GM20000 (cell line): ENCODE results near the gene VSIG10L2.

Experiments
- DNase-seq: peaks from one replicate; pipeline ENCODE4 v3.0.0; 2012; ENCODE audit warnings: low spot score
- TF ChIP-seq, protein P1 (sequence below): IDR thresholded peaks from 2 replicates; pipeline ENCODE4 v1.5.1; 2012; ENCODE audit warnings: mild to moderate bottlenecking, control low read depth; ENCODE audit errors: extremely low read depth, missing control alignments

VSIG10L2 gene

DNA sequence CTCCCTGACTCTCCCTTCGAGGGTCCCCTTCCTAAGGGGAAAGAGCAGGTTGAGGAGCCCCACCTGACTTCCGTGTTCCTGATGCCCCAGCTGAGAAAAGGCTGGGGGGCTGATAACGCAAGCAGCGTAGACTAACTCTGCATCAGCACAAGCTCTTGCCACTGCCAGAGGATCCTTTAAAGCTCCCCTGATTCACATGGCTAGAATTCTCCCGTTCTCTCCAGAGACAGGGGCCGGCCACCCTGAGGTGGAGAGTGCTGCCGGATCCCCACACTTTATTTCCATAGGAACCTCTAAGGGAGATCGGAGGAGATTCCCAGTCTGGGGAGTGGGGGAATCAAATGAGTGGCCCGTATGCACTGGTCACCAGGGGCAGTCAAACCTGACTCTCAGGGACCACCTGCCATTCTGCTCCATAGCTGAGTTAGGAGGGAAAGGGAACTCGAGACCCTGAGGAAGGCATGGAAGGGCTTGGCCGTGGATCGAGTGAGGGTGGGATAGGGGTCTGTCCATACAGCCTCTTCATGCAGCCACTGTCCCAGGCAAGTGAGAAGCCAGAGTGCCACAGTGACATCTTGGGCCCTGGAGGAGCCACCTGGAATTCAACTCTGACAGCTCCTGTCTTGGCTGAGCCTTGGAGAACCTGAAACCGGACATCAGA is 1.4 kb upstream of the VSIG10L2 start:
- TF ChIP-seq, protein P1, sequence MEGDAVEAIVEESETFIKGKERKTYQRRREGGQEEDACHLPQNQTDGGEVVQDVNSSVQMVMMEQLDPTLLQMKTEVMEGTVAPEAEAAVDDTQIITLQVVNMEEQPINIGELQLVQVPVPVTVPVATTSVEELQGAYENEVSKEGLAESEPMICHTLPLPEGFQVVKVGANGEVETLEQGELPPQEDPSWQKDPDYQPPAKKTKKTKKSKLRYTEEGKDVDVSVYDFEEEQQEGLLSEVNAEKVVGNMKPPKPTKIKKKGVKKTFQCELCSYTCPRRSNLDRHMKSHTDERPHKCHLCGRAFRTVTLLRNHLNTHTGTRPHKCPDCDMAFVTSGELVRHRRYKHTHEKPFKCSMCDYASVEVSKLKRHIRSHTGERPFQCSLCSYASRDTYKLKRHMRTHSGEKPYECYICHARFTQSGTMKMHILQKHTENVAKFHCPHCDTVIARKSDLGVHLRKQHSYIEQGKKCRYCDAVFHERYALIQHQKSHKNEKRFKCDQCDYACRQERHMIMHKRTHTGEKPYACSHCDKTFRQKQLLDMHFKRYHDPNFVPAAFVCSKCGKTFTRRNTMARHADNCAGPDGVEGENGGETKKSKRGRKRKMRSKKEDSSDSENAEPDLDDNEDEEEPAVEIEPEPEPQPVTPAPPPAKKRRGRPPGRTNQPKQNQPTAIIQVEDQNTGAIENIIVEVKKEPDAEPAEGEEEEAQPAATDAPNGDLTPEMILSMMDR: no peak
- DNase-seq: no peak

DNA sequence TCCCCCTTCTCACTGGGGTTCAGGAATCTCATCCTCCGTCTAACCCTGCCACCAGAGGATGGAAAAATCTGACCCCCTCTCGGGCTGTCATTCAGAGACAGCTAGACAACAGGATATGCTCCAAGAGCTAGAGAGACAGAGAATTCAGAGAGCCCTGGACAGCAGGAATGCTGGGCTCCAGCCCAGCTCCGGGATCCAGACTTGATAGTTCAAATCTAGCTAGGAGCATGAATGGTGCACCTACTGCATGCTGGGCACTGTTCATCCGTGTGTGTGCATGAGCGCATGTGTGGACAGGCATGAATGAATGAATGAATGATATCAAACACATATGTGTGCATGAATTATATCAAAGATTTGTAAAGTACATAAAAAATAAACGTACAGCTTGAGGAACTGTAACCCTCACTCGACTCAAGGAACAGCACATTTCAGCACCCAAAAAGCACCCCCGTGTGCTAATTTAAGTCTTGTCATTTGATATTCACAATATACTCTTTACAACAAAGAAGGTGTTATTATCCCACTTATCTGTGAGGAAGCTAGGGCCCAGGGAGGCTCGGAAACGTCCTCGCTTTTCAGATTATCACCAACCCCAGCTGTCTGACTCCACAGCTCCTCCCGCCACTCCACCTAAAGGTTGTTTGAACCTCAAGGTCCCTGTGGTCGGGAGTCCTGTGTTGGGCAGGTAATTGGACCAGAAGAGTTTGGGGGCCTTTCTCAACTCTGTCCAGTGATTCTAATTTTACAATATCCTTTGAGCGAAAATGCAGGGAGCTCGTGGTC is 640 bp upstream of the VSIG10L2 start:
- TF ChIP-seq, protein P1: no peak
- DNase-seq: no peak

DNA sequence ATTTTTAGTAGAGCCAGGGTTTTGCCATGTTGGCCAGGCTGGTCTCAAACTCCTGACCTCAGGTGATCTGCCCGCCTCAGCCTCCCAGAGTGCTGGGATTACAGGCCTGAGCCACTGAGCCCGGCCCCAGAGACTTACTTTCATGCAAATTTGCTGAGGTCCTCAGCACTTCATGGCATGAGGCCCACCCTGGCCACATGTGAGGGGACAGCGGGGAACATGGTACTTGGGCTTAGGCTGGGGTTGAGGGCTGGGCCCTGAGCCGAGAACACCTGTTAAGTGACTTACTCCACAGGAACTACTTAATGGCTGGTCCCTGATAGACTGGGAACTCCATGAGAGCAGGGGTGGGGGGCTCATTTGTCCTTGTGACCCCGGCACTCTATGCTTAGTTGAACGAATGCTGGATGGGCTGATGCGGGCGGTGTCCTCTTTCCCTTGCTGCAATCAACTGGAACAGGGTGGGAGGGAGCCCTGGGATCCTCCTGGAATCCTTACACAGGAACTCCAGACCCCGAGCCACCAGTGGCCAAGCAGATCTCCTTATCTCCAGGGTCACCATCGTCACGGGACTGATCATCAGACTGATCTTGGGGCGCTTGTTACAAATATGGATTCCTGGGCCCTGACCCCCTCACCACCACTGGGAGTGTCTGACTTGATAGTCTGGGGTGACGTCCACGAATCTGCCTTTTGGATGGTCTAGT is 1.0 kb downstream of the VSIG10L2 start:
- TF ChIP-seq, protein P1: no peak
- no peak for DNase-seq

DNA sequence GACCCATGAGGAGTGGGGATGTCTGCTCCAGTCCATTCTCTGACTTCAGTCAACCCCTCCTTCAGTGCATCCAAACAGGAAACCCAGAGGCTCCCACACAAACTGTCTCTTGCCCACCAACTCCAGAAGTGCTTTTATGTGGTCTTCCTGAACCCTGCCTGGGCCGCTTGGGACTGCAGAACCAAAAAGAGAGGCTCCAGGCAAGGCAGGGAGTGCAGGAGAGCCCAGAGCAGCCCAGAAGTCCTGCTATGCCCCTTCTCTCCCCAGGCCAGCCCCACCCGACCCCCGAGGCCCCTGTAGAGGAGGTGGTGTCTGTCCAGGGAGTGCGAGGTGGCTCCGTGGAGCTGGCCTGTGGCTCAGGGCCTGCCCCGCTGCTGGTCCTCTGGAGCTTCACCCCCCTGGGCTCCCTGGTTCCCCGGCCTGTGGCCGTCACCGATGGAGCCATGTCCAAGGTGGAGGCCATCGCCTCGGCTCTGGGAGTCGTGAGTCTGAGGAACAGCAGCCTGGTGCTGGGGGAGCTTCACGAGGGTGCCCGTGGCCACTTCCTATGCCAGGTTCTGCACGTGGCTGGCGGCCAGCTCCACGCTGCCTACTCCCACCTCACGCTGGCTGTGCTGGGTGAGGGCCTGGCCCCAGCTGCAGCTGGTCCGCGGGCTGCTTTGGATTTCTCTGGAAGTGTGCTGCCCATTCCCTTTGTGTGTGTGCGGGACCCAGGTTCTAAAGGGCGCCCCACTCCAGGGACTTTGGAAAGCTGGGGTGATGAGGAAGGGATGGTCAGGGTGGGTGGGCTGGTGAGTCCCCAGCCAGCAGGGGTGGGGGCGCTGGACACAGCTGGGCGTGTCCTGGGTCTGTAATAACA is 1.8 kb downstream of the VSIG10L2 start:
- DNase-seq: no peak
- TF ChIP-seq, protein P1: no peak

DNA sequence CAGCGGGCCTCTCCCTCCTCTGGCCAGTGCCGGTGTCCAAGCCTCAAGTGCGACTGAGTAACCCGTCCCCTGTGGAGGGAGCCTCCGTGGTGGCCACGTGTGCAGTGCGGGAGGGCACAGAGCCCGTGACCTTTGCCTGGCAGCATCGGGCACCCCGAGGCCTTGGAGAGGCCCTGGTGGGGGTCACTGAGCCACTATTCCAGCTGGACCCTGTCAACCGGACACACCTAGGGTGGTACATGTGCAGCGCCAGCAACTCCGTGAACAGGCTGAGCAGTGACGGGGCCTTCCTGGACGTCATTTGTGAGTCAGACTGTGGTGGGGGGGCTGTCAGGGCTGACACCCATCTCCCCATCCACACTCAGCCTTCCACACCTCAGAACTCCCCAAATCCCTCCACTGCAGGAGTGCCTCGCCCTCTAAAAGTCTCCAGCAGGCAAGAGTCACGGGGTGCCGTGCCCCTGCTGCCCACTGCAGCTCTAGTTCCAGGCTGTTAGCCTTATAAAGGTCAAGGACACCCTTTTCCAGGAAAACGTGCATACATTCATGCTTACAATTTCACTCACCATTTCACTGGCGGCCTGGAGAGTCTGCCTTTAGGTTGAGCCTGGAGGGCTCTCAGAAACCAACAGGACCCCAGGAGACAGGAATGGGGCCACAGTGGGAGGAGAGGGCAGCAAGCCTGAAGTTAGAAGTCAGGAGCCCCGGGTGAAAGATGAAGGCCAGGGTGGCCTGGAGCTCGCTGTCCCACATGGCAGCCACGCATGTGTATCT is 2.6 kb downstream of the VSIG10L2 start:
- TF ChIP-seq, protein P1: no peak
- DNase-seq: no peak

DNA sequence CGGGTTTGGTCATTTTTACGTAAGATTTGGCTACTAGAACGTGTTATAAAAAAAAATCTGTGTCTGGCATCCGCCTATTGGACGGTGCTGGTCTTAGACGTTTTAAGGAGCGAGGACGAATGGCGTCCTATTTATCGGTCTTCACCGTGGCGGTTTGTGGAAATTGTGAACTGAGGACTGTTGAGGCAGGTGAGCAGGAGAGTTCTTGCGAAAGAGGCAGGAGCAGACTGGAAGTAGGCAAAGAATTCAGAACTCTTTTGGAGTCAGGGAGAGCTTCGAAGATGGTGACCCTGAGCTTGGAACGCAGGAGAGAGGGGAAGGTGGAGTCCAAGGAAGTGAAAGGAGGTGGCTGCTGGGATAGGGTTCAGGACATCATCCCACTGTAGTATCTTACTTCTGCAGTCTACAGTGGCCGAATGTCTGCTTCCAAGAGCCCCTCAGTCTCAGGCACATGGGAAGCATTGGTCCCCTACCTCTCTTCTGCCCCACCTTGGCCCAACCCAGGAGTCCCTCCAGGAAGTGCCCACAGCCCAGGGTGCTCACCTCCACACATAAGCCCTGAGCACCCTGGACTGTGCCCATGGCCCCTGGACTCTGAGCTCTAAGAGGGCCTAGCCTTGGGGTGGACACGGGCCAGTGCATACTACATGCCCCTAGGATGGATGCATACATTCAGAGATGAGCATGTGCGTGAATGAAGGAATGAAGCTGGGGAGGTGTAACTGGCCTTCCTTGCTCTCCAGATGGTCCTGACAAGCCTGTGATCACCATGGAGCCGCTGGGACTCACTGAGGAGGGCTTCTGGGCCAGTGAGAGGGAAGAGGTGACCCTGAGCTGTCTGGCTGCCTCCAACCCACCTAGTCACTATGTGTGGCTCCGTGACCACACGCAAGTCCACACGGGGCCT is 3.7 kb downstream of the VSIG10L2 start:
- TF ChIP-seq, protein P1: no peak
- DNase-seq: no peak
